Central memory CD4-positive, alpha-beta T cell (primary cell): ENCODE results near the gene KHDC1.
"Not testable (repeated sequence)": the region's sequence is repeated elsewhere in the genome, so short reads cannot be mapped to it uniquely, and the experiment has no call there.

Source experiments
- DNase-seq: peaks from one replicate; pipeline ENCODE4 v3.0.0; 2022

The KHDC1 gene

DNA sequence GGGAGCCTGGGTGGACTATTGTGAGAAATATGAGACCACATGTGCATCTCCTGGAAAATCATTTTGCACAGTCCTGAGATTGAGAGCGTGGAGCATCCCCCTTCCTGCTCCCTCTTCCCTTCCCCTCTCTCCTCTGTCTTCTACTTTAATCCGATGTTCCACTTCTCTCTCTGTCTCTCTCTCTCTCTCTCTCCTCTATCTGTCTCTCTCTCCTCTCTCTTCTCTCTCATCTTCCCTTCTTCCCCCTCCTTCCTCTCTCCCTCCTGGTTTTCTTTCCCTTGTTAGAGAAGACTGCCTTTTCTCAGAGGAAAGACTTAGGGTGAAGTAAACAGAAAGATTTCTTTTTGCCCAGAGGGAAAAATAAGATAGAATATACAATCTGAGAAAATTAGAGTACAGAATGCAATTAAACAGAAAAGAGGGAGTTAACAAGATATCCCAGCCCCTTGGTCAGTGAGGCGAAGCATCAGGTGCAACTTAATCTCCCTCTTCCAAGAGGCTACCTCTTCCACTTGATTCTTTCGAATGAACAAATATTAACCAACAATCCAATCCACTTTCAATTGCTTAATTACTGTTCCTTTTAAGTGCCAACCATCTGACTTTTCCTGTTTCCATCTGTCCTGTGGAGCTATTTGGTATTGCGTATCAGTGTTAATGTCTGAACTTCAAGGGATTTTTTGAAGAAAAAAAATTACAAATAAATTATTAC lies 14.6 kb downstream of the KHDC1 start:
- no peak for DNase-seq

DNA sequence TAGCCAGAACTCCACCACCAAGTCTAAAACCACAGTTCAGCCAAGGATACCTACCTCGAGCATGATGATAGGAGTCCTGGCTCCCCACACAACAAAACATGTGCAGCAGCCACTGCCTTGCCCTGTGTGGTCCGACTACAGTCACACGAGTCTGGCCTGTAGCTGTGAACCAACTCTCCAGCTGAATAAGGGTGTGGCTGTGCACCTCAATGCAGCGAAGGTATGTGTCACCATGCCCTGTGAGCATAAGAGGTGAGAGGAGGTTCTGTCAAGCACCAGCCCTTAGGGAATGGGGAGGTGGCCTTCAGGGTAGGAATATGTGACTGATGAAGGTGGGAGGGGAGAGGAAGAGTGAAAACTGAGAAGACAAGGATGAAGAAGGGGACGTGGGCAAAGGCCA lies 21.0 kb downstream of the KHDC1 start:
- no peak for DNase-seq

GRCh38 chr6:73240730-73241129 lies 22.3 kb downstream of the KHDC1 start:
- DNase-seq, result no peak

DNA sequence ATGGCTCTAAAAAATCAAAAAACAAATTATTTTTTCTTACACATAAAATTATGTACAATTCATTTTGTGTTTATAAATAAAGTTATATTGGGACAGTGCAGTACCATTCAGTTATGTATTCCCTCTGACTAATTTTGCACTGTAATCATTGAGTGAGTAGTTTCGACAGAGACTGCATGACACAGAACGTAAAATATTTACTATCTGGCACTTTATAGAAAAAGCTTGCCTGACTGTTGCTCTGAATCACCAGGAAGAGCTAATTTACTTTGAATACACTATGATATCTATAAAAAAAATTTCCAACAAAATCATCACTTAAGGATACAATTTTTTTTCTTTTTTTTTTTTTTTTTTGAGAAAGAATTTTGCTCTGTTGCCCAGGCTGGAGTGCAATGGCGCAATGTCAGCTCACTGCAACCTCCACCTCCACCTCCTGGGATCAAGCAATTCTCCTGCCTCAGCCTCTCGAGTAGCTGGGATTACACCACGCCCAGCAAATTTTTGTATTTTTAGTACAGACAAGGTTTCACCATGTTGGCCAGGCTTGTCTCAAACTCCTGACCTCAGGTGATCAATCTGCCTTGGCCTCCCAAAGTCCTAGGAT lies 26.7 kb downstream of the KHDC1 start:
- DNase-seq, result no peak

DNA sequence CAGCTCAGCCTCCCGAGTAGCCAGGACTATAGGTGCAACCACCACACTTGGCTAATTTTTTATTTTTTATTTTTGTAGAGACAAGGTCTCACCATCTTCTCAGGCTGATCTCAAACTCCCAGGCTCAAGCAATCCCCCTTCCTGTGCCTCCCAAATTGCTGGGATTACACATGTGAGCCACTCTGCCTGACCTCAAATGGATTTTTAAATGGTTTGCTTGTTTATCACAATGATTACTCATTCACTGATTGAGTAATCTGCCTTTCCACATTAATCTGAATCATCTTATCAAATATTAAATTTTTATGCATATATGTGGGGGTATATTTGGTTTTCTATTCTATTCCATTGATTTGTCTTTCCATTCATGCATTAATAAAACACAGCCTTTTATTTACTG lies 28.3 kb downstream of the KHDC1 start:
- no peak for DNase-seq

DNA sequence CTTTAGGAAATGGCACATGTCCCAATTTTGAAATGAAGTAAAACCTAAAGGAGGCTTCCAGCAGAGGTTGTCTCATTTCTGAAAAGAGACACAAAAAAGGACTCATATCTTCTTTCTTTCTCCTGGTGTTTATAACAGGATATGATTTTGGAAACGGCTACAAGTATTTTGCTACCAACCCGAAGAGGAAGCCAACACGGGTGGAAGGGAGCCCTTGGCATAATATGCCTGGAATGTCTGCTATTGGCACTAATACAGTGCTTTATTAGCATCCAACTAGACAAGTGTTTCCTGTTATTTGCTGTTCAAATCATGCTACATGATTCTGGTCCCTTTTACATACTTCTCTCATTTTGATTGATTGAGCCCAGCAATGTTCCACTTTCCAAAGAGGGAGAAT lies 29.0 kb downstream of the KHDC1 start:
- not testable (repeated sequence) for DNase-seq

GRCh38 chr6:73233048-73233447 lies 29.9 kb downstream of the KHDC1 start:
- no peak for DNase-seq

- DNase-seq, result no peak
These were observed 31.0 kb downstream of the KHDC1 start for GRCh38 chr6:73231986-73232391.

GRCh38 chr6:73227606-73228255 lies 35.3 kb downstream of the KHDC1 start:
- no peak for DNase-seq

GRCh38 chr6:73225396-73225795 lies 37.6 kb downstream of the KHDC1 start, which contains the start of gene KHDC1L:
Gene KHDC1L (minus strand): TSS chr6:73225496. CDS start chr6:73225408, 88 bp downstream.
- no peak for DNase-seq

GRCh38 chr6:73216859-73217258 lies 46.1 kb downstream of the KHDC1 start:
- DNase-seq, result no peak

- DNase-seq, result no peak
These were observed 53.9 kb downstream of the KHDC1 start for GRCh38 chr6:73209117-73209516.

- DNase-seq, result no peak
These were observed 55.7 kb downstream of the KHDC1 start for GRCh38 chr6:73207221-73207837.

- no peak for DNase-seq
These were observed 58.7 kb downstream of the KHDC1 start for GRCh38 chr6:73204252-73204651.

GRCh38 chr6:73203098-73203497 lies 59.9 kb downstream of the KHDC1 start:
- DNase-seq, result no peak

- DNase-seq, result no peak
These were observed 62.3 kb downstream of the KHDC1 start for GRCh38 chr6:73200735-73201134.

- no peak for DNase-seq
These were observed 62.7 kb downstream of the KHDC1 start for GRCh38 chr6:73200247-73200646.

GRCh38 chr6:73194744-73195143 lies 68.3 kb downstream of the KHDC1 start:
- no peak for DNase-seq

GRCh38 chr6:73193302-73193701 lies 69.7 kb downstream of the KHDC1 start:
- DNase-seq, result not testable (repeated sequence)
